ENCODE results near the gene C20orf96.
"Not testable (repeated sequence)": the region's sequence is repeated elsewhere in the genome, so short reads cannot be mapped to it uniquely, and the experiment has no call there.

C20orf96 gene

DNA sequence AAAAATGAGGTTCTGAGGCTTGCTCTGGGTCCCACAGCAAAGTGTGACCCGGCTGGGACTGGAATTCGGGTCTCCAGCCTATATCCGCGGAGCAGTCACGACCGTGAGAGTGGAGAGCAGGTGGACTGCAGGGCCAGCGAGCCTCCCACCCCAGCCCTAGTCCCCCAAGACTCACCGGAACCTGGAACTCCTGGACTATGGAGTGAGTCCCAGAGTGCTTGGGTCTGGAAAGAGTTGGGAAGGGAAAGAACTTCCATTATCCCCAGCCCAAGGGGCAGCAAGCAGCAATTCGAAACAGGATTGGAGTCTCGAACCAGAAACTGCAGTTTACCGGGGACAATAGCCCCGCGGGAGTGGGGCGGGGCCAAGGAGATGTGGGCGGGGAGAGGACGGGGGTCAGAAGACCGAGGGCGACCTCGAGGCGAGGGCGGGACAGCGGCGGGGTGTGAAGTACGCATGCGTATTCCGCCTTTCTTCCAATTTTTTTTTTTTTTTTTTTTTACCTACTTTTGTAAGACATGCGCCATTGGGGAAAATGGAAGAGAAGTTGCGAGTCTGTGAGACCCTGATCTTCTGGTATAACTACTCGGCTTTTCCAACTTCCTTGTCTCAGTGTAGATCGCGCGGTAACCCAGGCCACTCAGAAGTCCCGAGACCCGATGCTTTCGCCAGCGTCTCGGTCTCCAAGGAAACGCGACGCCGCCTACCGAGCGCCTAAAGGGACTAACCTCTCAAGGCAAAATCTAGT lies at the start of gene C20orf96:
Gene C20orf96 (minus strand): TSS at position 667 of the 748 bp plus-strand sequence. CDS start 140 bp downstream, at position 527.
- DNase-seq, result peak; percentile 70

DNA sequence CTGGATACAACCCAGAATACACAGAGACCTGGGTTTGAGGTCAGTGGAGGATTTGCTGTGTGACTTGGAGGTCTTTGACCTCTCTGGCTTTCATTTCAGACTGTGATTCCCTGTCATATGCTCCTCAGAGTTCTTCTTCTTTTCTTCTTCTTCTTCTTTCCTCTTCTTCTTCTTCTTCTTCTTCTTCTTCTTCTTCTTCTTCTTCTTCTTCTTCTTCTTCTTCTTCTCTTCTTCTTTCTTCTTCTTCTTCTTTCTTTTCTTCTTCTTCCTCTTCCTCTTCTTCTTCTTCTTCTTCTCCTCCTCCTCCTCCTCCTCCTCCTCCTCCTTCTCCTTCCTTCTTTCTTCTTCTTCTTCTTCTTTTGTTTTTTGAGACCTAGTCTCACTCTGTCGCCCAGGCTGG lies 45.5 kb upstream of the C20orf96 start:
- not testable (repeated sequence) for DNase-seq

DNA sequence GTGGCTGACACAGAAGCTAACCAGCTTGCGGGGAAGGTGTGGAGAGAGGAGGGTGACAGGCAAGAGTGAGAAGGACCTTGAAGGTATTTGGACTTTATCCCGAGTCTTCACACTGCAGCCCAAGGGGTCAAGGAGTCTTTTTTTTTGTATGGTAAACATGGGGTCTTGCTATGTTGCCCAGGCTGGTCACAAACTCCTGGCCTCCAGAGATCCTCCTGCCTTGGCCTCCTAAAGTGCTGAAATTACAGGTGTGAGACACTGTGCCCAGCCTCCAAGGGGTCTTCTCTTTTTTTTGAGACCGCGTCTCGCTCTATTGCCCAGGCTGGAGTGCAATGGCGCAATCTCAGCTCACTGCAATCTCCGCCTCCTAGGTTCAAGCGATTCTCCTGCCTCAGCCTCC lies 44.0 kb upstream of the C20orf96 start:
- no peak for DNase-seq

DNA sequence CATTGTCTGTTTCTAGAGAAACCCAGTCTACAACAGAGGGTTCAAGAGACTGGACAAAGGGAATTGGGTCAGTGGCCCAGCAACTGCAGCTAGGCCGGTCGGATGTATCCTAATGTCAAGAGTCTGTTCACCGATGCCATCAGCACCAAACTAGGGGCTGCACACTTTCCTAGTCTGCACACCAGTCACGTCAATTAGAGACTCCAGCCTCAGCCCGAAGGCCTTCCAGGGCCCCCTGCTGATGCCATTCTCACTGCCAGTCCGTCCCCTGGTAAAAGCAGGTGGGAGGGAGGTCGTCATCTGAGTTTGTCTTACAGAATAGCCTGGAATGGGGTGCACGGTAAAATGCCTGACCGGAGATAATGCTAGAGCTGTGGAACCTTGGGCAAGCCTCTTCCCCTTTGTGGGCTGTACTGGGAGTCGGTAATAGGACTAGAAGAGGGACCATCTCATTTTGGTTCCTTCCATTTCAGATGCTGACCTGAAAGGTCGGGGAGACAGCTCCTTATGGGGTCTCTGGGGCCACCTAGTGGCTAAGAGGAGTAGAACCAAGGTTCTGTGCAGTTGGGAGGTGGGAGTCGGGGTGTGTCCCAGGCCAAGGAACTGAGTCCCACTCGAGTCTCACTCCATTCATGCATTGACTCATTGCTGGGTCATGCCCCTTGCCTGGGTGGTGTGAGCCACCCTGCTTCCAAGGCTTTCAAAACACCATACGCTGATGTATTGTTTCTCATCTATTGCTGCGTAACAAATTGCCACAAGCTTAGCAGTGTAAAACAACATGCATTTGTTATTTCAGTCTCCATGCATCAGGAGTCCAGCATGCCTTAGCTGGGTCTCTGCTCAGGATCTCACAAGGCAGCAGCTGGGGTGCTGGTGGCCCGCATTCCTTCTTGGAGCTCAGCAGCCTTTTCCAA lies 39.9 kb upstream of the C20orf96 start:
- DNase-seq, result peak; percentile 49

DNA sequence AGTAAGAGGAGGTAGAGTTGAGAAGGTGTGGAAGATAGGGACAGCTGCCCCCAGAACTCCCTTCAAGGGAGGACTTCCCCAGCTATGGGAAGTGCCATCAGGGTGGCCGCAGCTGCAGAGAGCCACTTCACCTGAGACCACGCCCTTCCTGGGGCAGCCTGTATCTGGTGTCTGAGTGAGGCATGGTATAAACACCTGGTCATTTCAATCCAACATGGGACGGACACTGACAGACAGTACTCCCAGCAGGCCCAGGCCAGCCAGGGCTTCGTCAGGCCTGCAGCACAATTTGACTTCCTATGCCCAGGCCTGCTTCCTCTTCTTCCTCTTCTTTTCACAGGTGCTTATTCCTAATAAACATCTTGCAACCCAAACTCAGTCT lies 39.3 kb upstream of the C20orf96 start:
- no peak for DNase-seq

DNA sequence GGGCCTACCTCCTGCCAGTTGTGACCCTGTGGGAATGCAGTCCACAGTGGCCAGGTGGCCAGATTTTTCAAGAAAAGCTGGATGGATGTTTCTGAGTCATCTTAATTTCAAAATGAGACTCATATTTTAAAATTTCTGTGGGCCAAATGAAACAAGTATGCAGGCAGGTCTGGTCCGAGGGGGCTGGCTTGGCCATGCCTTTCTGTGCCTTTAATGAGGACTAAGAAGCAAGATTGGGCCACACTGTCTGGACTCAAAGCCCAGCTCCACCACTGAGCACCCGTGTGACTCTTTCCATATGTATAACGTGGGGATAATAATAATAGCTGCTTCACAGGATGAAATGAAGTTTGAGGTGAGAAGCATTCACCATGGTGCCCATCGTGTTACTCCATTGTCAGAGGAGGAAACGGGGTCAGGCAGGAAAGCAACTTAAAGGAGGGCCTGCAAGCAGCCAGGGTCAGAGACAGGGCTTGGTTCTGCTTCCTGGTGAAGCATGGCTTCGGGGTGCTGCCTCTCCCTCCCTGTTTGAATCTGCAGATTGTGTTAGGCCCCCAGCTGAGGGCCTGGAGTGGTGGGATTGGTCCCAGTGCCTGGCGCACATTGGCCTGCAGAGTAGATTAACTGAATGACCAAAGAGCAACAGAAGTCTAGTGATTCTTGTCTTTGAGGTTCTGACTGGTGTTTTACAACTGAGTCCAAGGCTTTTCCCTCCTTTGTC lies 38.6 kb upstream of the C20orf96 start:
- no peak for DNase-seq

GRCh38 chr20:328027-328974 lies 37.8 kb upstream of the C20orf96 start:
- no peak for DNase-seq

DNA sequence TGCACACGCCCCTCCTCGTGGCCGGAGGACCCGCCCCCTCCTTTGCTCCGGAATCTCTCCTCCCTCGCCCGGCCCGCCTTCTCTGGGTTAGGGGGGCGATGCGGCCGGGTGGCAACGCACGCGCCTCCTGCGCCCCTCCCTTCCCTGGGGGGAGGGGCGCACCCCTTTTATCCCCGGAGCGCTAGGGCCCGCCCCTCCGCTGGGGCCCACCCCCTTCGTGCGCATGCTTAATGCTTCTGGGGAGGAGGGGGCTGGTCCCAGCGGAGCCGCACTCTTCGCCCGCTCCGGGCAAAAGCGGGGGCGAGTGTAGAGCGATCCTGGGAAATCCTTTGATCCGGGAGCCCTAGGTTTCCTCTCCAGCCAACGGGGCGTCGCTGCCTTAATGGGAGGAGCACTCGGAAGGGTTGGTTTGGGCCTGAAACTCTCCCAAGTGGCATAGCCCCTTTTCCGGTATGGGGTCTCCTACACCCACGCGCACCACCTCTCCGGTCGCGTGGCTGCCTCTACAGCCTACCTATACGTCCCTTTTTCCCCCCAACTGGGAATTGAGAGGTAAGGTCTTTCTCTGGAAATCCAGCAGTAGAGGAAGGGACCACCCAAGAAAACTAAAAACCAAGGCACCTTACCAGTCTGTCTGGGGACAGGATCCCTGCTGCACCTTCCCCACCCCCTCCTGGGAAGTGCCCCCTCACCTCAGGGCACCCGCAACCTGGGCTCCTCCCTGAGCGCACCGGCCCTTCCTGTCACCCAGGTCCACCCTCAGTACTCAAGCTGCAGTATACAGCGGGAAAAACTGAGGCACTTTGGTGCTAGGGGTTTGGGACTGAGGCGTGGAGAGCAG lies 36.9 kb upstream of the C20orf96 start:
- peak; percentile 20 for DNase-seq

DNA sequence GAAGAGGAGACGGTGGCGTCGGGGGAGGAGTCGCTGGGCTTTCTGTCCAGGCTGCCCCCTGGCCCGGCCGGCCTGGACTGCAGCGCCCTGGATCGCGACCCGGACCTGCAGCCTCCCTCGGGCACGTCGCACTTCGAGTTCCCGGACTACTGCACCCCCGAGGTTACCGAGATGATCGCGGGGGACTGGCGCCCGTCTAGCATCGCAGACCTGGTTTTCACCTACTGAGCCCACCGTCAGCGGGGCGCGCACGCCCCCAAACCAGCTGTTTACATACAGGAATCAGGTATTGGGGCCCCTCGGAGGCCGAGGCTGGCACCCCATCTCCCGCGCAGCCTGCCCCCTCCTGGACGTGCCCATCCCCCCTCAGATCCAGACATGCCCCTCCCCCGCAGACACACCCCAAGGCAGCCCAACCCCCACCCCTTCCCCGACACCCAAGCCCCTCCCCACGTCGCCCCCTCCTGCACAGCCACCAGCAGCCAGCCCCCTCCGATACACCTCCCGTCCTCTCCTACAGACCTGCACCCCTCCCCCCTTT lies 36.2 kb upstream of the C20orf96 start:
- no peak for DNase-seq

- DNase-seq, result peak; percentile 25
Measured at GRCh38 chr20:325889-326644, 35.5 kb upstream of the C20orf96 start.

GRCh38 chr20:325045-325888 lies 34.7 kb upstream of the C20orf96 start, which contains the start of gene SOX12:
SOX12 (plus strand) TSS chr20:325552; CDS start chr20:325925, 373 bp downstream.
- DNase-seq, result peak; percentile 80

- peak; percentile 16 for DNase-seq
Measured at GRCh38 chr20:324177-325044, 33.9 kb upstream of the C20orf96 start.

DNA sequence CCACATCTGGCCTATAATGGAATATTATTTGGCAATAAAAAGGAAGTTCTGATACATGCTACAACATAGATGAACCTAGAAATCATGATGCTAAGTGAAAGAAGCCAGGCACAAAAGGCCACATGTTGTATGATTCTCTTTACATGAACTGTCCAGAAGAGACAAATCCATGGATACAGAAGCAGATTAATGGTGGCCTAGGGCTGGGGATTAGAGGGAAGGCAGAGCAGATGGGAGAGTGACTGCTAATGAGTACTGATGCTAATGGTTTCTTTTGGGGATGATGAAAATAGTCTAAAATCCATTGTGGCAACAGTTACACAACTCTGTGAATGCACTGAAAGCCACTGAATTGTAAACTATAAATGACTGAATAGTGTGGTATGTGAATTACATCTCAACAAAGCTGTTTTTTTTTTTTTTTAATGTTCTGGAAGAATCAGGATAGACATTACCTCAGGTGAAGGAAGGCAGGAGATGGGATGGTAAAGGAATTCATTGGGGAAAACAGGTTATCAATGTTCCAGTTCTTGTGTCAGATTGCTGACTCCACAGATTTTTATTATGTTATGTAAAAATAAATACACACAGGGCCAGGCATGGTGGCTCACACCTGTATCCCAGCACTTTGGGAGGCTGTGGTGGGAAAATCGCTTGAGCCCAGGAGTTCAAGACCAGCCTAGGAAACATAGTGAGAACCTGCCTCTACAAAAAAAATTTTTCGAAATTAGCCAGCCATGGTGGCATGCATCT lies 25.9 kb upstream of the C20orf96 start:
- no peak for DNase-seq

- no peak for DNase-seq
Measured at GRCh38 chr20:313948-314347, 23.4 kb upstream of the C20orf96 start.

DNA sequence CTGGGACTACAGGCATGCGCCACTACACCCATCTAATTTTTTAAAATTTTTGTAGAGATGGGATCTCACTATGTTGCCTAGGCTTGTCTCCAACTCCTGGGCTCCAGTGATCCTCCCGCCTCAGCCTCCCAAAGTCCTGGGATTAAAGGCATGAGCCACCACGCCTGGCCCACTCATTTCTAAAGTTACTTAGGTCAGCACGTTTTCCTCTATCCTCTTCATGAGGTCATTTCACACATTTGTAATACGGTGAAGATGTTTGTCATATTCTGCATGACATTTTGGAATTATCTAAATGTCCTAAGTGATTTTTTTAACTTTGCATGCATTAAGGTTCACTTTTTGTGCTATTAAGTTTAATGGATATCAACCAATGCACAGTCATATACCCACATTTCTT lies 22.9 kb upstream of the C20orf96 start:
- DNase-seq, result no peak

GRCh38 chr20:312866-313265 lies 22.3 kb upstream of the C20orf96 start:
- no peak for DNase-seq

GRCh38 chr20:312067-312466 lies 21.5 kb upstream of the C20orf96 start:
- no peak for DNase-seq
